Right kidney (tissue), 1 donor: ENCODE results near the gene BAZ1B.
"Not testable (repeated sequence)": the region's sequence is repeated elsewhere in the genome, so short reads cannot be mapped to it uniquely, and the experiment has no call there.

ENCODE experiments used
- DNase-seq: peaks from one replicate; pipeline ENCODE4 v3.0.0-alpha.2; 2016

Gene BAZ1B

GRCh38 chr7:73443548-73444255 lies 78.4 kb downstream of the BAZ1B start:
- no peak for DNase-seq

GRCh38 chr7:73442903-73443500 lies 79.1 kb downstream of the BAZ1B start:
- no peak for DNase-seq

- no peak for DNase-seq
Measured at GRCh38 chr7:73442222-73442902, 79.7 kb downstream of the BAZ1B start.

GRCh38 chr7:73439410-73439704 lies 82.7 kb downstream of the BAZ1B start:
- DNase-seq = no peak

- no peak for DNase-seq
Measured at GRCh38 chr7:73438547-73439409, 83.3 kb downstream of the BAZ1B start.

- DNase-seq = no peak
Measured at GRCh38 chr7:73437621-73438416, 84.3 kb downstream of the BAZ1B start.

- no peak for DNase-seq
Measured at GRCh38 chr7:73437091-73437490, 85.0 kb downstream of the BAZ1B start.

- peak; percentile 55 for DNase-seq
Measured at GRCh38 chr7:73436031-73436929, 85.8 kb downstream of the BAZ1B start.

GRCh38 chr7:73435471-73436009 lies 86.6 kb downstream of the BAZ1B start:
- DNase-seq = peak; percentile 46

GRCh38 chr7:73434701-73435069 lies 87.4 kb downstream of the BAZ1B start:
- DNase-seq = no peak

GRCh38 chr7:73433924-73434700 lies 88.0 kb downstream of the BAZ1B start:
- DNase-seq = peak; percentile 70

GRCh38 chr7:73432676-73433075 lies 89.4 kb downstream of the BAZ1B start:
- DNase-seq = no peak

- DNase-seq = no peak
Measured at GRCh38 chr7:73431041-73431835, 90.9 kb downstream of the BAZ1B start.

GRCh38 chr7:73430540-73430939 lies 91.6 kb downstream of the BAZ1B start:
- DNase-seq = not testable (repeated sequence)

- DNase-seq = no peak
Measured at GRCh38 chr7:73429622-73430505, 92.2 kb downstream of the BAZ1B start.

GRCh38 chr7:73429215-73429614 lies 92.9 kb downstream of the BAZ1B start:
- peak; percentile 64 for DNase-seq

- DNase-seq = no peak
Measured at GRCh38 chr7:73427902-73428787, 93.9 kb downstream of the BAZ1B start.
